HG03108 (cell line): Measurements from ENCODE around the gene IL26.

Source experiments
- ATAC-seq: cut with Tn5 transposase; IDR thresholded peaks from one replicate; pipeline ENCODE4 v1.9.1; 2021; ENCODE audit warnings: moderate library complexity; ENCODE audit not compliant: unreplicated experiment

Gene IL26

DNA sequence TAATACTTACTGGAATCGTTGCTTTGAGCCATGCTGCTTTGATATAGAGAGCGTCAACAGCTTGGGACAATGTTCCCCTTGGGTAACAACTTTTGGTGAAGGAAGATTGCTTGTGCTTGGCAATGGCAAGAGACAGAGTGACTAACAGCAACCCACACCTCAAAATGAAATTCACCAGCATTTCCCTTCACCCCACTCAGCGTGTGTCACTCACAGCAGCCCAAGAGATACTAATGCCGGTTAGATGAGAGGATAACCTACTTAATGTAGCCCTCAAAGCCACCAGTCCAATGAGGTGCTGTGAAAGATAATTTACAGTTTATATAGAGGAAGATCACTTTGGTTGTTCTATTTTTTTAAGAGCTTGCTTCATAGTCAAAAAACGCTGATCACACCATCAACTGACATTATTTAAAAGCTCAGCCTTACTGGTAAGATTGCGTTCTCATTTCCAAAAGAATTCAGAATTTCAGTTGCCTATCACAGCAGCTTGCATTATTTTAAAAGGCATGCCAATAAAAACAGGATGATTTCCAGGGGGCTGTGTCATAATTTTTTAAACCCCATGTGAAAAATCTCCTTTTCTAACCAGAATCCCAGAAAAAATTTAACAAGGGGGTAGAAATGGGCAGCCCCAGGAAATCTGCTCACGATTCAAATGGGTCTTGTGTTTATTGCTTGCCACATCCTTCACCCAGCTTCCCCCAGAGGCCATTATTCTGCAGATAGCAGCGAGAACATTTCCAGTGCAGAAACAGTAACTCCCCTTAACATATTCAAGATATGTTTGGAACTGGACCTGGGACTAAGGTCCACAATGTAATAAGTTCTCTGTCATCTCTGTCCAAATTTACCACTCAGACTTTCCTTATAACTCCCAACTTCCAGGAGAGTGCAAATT is at the start of gene IL26:
TSS of gene IL26 (minus strand) at position 235 of the 901 bp plus-strand sequence. CDS start at position 181, 54 bp downstream.
- no peak for ATAC-seq

GRCh38 chr12:68272732-68273131 is 47.1 kb upstream of the IL26 start:
- no peak for ATAC-seq

DNA sequence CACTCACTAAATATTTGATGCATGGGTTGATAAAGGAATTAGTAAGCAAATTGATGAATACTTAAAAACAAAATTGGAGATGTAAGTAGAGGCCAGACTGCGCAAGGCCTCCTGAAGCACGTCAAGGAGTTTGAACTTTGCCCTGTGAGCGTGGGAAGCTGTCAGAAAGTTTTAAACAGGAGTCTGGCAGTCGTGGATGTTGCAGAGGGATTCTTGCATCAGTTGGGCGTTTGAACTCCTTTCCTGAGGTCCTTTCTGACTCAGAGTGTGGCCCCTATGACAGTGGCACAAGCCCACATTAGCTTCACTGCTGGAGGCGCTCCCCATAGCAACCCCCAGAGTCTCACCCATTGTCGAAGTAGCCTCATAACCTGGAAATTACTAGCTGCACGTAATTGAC is 45.7 kb upstream of the IL26 start:
- ATAC-seq, result no peak

DNA sequence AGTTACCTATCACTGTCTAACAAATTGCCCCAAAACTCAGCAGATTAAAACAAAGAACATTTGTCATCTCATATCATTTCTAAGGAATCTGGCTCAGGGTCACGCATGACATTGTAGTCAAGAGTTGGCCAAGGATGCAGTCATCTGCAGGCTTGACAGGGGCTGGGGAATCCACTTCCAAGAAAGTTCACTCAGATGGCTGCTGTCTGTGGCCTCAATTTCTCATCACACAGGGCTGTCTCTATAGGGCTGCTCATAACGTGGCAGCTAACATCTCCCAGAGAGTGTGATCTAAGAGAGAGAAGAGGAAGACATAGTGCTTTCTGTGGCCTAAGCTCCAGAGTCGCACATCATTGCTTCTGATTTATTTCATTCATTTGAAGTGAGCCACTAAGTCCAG is 44.7 kb upstream of the IL26 start:
- no peak for ATAC-seq

- no peak for ATAC-seq
Observed at GRCh38 chr12:68269779-68270178, 44.2 kb upstream of the IL26 start.

- no peak for ATAC-seq
Observed at GRCh38 chr12:68268967-68269366, 43.4 kb upstream of the IL26 start.

GRCh38 chr12:68267892-68268396 is 42.3 kb upstream of the IL26 start:
- ATAC-seq, result no peak

DNA sequence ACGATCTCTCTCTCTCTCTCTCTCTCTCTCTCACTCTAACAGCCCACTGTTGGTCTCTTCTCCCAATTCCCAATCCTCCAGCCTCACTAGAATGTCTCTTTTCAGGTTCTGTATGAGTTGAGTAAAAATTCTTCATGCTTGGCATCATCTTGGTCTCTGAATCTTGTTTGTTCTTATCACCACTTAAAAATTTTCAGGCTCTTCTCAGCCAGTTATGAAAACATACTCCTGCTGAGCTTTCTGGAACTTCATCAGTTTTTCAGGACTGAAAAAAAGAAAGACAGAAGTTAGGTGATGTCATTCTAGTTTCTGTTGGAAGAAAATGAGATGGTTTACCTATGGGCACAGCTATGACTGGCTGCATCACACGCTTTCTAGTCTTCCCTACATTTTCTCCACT is 39.2 kb upstream of the IL26 start:
- no peak for ATAC-seq

DNA sequence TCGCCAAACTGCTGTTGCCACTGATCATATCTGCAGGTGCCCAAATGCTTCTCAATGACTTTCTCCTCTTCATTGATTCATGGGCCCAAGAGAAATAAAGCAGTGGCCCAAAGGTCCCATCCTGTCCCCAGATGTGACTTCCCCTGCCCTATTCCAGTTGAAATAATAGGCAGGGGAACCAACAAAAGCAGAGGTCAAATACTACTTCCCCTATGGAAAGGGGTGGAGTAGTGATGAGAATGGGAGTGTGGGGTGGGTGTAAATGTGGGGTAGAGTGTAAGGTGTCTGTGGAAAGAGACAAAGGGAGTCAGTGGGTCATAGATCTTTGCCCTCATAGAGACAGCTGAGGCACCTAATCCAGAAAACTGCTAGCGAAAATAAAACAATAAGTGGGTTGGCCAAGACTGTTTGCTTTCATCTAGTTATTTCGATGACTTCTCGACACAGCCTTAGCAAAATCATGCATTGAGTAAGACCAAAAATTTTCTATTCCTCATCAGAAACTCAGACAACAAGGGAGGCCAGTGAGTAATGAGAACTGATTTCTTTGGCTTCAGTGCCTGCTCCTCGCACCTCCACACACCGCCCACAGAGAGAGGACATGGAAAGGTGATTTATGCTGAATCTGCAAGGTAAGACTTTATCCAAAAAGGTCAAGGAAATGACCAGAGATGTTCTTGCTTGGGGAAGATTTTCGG is 38.7 kb upstream of the IL26 start:
- ATAC-seq, result no peak

DNA sequence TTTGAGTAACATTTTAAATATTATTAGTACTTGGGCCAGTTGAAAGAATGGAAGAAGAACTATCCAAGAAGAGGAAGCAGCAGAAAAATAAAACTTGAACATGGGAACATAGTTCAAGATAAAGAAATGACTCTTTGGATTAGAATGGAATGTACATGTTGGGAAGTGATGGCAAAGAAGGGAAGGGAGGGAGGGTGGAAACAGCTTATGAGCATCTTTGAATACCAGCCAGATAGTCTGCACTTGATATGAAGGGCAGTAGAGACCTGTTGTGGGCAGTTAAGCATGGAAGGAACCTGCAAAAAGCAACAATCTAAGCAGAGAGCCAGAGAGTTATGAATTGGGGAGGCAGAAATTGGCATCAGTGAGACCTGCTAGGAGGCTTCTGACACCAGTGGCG is 37.8 kb upstream of the IL26 start:
- ATAC-seq, result no peak

- ATAC-seq, result no peak
Observed at GRCh38 chr12:68261896-68262295, 36.3 kb upstream of the IL26 start.

DNA sequence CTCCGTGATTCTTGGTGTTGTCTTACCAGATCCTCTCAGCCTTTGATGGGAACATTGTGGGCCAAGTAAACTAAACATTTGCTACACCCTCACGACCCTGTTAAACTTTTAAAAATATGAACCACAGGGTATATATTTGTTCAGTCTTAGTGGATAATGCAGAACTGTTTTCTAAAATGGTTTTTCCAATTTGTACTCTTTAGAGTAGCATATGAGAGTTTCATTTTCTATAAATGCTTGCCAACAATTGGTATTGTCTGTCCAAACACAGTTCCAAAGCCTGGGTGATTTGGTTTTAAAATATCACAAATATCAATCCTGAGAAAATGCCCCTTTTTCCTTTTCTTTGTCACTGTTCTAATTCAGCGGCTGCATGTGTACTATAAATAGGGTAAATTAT is 34.5 kb upstream of the IL26 start:
- ATAC-seq, result no peak

GRCh38 chr12:68259318-68259940 is 33.8 kb upstream of the IL26 start:
- ATAC-seq, result no peak

DNA sequence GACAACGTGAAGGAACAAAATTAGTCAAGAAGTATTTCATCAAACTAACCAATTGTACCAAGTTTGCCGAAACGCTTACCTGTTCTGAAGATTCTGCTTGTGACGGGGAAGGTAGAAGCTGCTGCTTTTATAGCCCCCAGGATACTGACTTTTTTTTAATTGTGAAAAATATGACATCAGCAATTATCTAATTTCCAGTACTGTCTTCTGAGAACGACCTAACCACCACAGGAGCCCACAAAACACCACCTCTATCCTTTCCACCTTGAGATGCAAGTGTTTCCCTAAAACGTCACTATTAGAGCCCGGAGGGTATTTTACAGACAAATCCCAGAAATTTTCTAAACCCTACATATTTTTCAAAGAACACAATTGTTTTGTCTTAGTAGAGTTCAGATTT is 27.9 kb upstream of the IL26 start, which contains the start of gene IL22:
TSS of gene IL22 (minus strand) at position 101 of the 400 bp plus-strand sequence. CDS start 156 bp downstream, outside the sequence.
- ATAC-seq, result no peak

GRCh38 chr12:68252077-68252476 is 26.5 kb upstream of the IL26 start:
- ATAC-seq, result no peak

- no peak for ATAC-seq
Observed at GRCh38 chr12:68250454-68250853, 24.8 kb upstream of the IL26 start.

GRCh38 chr12:68247785-68248184 is 22.2 kb upstream of the IL26 start:
- ATAC-seq, result no peak

DNA sequence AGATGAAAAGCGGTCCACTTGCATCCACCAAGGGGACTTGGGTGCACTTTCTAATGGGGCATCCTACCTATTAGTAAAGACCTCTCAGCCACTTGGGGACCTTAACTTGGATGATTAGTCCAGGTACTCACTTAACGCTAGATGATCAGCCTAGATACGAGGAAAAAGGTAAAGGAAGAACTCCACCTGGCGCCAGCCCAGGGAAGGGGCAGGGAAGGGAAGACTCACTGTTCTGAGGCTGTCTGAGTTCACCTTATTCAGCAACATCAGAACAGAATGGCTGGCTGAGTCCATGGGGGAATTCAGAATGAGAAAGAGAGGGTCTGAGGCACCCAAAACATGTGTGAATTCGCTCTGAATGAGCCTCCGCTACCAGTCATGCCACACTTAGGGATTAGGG is 20.7 kb upstream of the IL26 start:
- ATAC-seq, result no peak

DNA sequence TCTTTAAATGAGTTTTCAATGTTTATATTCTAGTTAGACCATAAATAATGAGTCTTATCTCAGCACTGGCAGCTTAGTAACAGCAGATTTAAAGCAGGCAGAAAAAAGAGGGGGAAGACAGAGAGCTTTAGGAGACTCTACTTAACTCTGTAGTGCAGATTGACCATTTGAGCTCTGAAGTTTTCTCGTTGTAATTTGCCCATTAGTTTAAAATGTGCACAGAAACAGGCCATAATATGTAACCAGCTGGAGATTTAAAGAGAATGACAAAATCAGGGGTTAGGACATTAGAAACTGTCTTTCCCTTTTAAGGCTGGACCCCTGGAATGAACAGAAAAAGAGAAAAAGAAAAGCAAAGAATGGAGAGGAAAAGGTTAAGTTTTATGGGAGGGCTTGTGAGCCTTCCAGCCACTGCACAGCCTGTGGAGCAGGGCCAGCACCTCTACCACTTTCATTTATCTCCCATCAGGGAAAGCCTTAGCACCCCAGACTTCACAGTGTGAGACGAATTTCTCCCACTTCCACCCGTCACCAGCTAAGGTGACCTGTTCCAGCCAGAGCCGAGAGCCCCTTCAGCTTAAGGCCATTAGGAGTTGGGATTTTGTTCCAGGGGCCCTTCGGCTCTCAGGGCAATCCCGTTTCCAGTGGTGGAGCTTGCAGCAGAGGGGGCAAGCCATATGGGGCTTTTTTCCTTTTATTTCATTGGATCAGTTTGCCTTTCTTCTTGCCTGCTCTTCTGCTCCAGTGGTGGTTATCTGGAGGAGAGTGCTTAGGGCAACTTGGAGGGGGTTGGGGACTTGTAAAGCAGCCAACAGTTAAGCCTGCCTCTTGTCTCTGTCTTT is 19.8 kb upstream of the IL26 start:
- no peak for ATAC-seq

DNA sequence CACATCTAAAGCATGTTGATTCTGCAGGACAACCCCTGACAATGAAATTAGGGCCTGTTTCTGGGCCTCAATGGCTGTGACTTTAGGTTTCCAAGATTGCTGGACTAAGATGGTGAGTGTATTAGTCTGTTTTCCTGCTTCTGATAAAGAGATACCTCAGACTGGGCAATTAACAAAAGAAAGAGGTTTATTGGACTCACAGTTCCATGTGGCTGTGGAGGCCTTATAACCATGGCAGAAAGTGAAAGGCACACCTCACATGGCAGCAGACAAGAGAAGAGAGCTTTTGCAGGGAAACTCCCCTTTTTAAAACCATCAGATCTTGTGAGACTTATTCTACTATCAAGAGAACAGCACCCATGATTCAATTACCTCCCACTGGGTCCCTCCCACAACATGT is 17.2 kb upstream of the IL26 start:
- no peak for ATAC-seq

- peak; percentile 98 for ATAC-seq
Observed at GRCh38 chr12:68240975-68241374, 15.4 kb upstream of the IL26 start.
